ENCODE measurements around the gene ATP5F1D.

The ATP5F1D gene

DNA sequence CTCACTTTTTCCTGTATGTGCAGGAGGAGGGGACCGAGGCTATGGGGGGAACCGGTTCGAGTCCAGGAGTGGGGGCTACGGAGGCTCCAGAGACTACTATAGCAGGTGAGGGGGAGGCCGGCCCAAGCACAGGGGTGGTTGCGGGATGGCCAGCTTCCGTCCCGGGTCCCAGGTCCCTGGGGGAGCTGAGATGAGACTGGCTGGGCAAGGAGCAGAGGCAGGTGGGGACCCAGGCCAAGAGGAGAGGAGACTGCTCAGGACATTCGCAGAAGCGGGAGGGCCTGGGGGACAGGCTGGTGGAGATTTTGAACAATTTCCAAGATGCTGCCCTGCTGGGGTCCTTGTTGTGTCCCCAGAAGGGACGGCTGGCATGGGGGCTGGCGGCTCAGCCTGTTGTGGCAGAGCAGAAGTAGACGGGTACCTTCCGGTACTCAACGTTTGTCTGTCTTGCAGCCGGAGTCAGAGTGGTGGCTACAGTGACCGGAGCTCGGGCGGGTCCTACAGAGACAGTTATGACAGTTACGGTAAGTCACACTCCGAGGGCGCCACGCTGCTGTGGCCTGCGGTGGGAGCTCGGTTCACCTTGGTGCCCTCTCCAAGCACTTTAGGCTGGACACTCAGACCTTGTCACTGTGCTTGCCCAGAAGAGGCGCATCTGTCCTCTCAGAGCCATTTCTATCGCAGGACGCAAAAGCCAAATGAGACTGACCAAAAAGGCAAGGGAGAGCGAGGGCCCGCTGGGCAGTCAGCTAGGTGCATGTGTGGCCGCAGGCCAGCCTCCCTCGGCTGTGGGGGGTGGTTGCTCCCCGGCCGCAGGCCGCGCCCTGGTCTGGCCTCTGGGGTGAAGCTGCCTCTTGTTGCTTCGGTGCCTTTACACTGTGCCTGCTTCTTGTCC lies 30.2 kb downstream of the ATP5F1D start:
- no peak for DNase-seq

DNA sequence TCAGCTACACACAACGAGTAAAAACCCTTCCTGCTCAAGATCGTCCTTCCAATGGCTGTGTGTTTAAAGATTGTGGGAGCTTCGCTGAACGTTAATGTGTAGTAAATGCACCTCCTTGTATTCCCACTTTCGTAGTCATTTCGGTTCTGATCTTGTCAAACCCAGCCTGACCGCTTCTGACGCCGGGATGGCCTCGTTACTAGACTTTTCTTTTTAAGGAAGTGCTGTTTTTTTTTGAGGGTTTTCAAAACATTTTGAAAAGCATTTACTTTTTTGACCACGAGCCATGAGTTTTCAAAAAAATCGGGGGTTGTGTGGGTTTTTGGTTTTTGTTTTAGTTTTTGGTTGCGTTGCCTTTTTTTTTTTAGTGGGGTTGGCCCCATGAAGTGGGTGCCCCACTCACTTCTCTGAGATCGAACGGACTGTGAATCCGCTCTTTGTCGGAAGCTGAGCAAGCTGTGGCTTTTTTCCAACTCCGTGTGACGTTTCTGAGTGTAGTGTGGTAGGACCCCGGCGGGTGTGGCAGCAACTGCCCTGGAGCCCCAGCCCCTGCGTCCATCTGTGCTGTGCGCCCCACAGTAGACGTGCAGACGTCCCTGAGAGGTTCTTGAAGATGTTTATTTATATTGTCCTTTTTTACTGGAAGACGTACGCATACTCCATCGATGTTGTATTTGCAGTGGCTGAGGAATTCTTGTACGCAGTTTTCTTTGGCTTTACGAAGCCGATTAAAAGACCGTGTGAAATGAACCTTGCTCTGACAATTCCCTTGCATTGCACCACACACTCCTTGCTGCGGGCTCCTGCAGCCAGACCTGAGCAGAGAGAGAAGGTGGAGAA lies 31.1 kb downstream of the ATP5F1D start:
- DNase-seq, result no peak

DNA sequence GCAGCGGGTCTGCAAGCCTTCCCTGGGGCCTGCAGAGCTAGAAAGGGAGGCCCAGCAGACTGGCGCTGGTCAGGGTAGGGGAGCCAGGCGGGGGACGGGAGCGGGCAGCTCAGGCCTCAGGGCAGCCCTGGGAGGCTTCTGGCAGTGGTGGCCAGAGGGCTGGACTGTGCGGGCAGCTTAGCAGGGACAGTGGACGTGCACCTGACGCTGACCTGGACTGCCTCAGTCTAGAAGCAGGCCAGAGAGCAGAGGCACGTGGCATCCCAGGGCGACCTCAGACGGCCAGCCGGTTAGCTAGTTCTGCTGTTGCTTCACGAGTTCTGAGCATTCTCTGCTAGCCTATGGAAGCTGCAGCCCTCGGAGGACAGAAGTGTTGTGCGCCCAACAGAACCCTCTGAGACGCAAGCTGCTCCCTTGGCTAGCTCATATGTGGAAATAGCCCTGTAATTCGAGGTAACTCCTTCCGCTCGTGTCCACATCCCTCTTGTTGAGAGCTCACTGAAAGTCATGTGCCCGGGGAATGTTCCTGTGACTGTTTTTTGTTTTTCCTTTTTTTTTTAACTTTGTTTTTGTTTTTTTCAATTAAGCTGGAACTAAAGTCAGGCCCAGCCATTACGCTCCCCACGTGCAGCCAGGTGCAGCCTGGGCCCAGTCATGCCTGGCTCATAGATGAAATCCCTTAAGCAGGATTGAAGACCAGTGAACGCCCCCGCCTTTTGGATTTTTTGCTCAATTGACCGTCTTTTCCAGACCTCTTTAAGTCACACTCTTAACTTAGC lies 31.9 kb downstream of the ATP5F1D start:
- no peak for DNase-seq

DNA sequence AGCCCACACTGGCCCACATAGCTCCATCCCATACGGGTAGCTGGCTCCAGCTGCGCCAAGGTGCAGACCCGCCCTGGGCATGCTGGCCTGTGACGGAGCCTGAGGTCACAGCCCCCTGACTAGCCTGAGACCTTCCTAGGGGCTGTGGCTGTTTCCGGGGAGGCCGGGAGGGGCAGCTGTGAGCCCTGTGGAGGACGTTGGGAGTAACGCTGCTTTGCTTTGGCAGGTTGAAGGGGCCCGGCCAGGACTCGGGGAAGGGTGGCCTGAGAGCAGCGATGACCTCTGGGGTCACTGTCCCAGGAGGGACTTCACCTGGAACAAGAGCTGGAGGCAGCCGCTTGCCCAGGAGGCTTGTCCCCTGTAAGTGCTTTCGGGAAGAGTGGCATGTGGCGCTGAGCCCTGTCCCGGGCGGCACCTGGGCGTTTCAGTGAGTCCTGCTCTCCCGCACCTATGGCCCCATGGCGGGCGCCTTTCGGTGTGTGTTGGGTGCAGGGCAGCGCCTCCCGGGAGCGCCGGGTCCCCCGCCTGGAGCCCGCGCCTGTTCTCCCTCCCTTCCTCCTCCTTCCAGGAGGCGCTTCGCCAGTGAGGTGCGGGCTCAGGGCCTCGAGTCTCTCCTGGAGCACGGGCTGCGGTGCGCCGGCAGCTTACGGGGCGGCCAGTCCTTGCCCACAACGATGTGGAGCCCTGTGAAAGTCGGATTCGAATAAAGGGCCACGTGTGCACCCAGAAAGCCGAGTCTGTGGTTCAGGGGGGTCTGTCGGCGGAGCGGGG lies 32.7 kb downstream of the ATP5F1D start:
- DNase-seq, result no peak

DNA sequence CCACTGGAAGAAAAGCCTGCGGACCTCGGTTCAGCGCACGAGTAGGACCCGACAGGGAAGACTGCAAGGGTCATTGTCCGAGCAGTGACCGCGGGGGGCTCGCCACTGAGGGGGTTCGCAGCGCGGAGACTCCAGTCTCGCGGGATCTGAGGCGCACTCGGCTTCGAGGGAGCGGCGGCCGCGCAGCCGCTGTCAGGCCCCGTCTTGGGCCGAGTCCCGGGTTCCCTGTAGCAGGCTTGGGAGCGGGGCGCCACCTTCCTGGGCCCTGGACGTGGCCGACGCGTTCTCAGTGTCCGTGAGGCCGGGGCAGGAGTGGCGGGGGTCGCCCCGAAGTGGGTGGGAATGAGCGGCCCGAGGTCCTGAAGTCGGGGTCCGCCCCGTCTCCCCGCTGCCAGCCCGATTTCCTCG lies 33.3 kb downstream of the ATP5F1D start:
- no peak for DNase-seq

DNA sequence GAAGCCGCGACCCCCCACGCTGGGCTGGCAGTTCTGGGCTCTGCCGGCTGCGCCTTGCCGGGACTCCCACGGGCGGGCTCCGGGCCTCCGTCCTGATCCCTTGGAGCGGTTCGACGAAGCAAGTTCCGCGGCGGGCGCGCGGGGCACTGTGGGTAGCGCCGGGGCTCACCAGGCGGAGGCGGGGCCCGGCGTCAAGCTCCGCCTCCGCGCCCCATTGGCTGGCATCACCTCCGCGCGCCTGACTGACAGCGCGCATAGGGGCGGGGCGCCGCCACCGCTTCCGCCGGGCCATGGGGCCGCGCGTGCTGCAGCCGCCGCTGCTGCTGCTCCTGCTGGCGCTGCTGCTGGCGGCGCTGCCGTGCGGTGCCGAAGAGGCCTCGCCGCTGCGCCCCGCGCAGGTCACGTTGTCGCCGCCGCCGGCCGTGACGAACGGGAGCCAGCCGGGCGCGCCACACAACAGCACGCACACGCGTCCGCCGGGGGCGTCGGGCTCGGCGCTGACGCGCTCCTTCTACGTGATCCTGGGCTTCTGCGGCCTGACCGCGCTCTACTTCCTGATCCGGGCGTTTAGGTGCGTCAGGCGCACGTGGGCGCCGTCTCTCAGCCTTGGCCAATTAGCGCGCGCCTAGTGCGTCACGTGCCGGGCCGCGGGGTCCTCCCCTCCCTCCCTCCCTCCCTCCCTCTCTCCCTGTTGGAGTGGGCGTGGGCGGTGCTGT lies 33.9 kb downstream of the ATP5F1D start, which contains the start of gene FAM174C:
Gene FAM174C, plus strand, starts transcription at position 271 of the 716 bp plus-strand sequence. Its CDS starts 20 bp downstream, at position 291.
- peak; percentile 96 for DNase-seq

DNA sequence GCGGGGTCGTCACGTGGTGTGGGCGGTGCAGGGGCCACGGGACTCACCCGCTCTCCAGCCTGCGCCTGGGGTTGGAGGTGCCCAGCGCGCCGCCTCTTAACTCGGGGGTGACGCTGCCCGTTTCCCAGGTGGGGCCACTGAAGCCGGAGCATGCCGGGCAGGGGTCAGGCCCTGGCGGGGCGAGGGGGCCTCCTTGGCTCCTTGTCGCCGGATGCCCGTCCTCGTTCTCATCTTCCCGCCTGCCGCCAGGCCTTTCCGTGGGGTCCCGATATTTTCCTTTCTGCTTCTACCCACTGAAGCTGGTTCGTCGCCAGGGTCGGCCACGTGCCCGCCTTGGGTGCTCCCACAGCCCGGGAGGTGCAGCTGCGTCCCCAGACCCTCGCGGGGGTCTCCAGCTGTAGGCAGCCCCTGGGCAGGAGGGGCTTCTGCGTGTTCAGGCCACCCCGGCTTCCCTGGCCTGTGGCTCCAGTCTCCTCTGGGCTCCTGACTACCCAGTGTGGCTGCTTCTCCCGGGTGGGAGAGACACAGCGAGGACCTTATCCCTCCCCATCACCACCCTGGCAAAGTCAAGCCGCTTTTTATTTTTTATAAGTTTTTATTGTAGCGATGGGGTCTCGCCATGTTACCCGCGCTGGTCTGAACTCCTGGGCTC lies 34.6 kb downstream of the ATP5F1D start:
- DNase-seq, result no peak

DNA sequence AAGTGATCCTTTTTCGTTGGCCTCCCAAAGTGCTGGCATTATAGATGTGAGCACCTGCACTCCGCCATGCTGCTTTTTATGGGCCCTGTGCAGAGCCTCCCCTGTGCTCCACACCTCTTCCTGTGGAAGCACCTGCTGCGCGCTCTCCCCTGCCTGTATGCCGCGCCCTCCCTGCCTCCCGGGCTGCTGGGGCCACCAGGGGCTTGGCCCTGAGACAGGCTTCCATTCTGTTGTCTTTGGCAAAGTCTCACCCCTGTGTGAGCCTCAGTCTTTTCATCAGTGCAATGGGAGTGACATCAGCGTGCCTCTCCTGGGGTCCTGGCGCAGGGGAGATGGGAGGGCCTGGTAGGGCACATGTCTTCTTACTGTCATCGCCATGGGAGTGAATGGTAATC lies 35.1 kb downstream of the ATP5F1D start:
- no peak for DNase-seq

DNA sequence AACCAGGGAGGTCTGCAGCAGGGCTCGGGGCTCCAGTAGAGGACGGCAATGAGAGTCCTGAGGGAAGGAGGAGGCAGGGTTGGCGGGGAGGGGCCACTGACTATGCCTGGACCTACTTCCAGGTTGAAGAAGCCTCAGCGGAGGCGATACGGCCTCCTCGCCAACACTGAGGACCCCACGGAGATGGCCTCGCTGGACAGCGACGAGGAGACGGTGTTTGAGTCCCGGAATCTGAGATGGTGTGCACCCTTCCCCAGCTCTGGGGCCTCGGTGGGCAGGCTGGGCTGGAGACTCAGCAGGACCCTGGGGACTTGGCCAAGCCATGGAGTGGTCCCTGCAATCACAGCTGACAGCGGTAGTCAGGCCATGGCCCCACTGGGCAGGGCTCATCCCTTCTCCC lies 35.5 kb downstream of the ATP5F1D start:
- DNase-seq, result no peak

DNA sequence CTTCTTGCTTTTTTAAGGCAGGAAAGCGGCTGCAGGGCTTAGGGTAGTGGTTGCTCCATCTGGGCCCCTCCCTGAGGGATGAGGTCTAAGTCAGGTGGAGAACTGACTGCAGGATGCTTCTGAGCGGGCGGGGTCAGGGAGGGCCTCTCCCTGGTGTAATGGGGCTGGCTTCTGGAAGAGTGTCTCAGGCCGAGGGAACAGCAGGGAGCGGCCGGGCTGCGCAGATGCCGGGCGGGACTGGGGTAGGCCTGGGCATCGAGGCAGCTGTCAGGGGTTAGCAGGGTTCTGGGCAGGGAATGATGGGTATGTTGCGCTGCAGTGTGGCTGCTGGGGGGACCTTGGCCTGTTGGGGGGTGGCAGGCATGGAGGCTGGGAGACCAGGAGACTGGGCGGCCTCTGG lies 36.5 kb downstream of the ATP5F1D start:
- DNase-seq, result no peak

DNA sequence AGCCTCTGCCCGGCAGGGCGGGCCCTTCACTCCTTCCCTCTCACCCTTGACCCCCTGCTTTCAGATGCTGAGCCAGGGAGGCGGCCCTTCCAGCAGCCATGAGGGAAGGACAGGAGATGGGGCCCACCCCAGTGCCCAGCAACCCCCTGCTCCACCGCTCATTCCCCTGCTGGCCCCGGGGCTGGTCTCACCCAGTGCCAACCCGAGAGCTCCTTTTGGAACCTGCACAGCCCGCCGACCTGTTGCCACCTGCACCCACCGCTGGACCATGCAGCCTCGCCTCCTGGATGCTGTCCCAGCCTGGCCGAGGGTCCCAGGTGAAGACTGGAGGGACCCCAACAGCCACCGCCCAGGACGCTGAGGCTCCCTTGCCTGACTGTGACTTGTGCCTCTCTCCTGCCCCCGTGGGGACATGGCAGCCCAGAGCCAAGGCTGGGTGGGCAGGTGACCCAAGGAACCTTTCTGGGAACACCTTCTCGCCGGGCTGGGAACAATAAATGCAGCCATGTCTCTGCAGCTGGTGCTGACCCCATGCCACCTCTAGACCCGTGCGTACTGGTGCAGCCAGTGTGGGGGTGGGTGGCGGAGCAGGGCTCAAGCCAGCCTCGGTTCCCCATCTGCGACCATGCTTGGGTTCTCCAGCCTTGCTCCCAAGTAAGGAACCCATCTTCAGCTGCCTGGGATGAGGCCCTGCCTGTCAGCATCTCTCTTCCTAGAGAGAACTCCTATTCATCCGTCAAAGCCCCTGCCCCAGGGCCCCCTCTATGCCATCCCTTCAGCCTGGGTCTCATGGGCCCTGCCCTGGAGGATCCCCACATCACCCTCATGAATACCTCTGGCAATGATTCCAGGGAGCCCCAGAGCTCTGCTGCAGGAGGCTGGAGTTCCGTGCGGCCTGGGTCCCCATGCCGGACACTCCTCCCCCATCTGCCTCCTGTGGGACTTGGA lies 37.4 kb downstream of the ATP5F1D start:
- DNase-seq, result no peak

DNA sequence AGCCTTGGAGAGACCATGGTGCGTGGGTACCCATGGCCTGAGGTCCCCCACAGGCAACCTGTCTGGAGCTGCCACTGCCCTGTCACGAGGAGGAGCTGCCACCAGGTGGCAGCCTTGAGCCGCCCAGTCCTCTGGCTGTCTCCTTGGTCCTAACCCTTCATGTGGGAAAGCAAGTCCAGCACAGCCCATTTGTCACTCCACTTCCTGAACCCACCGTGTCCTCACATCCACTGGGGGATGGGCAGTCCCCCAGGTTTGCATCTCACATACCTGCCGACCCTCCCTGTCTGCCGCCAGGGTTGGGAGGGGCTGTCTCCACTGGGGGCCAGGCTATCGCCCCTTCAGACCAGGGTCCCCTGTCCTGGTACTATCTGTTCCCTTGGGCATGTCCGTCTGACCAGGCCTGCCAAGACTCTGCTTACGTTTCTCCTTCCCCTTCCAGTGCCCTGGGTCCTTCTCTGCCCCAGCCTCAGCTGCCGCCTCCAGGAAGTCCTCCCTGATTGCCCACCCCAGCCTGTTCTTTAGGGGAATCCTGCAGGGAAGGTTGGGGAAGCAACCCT lies 38.3 kb downstream of the ATP5F1D start:
- DNase-seq, result peak; percentile 77

DNA sequence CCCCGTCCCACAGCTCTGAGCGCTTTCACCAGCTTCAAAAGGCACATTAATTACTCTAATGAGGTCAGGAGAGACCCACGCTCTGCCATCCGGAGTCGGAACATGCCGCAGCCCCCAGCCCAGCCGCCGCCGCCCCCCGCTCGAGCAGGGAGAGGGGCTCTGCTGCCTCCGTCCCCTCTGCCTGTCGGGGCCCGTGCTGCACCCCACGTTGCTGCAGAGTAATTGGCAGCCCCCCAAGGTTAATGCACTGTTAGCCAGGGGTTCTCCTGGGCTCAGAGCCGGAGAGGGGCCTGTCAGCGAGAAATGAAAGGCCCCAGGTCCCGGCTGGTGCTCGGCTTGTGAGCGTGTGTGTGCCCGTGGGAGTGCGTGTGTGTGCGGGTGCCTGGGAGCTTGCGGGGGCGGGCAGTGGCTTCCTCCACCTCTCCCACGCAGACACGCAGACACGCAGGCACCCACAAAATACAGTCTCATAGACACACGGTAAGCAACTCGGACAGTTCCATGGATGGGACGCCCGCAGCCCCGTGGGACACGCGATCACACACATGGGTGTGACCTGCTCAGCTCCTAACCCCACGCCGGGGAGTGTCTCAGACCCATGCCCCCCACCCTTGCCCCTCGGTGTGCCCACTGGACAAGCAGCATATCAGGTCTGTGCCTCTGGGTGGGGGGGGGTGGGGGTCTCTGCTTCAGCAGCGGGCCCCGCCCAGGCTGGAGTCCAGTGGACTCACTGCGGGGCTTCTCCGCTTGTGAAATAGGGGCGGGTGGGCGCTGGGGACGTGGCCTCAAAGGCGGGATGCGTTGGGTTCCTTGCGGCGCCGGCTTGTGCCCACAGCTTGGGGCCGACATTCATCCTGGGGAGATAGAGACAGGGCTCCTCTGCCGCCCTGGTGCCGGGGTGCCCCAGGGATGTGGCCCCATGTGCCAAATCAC lies 39.4 kb downstream of the ATP5F1D start:
- DNase-seq, result no peak

DNA sequence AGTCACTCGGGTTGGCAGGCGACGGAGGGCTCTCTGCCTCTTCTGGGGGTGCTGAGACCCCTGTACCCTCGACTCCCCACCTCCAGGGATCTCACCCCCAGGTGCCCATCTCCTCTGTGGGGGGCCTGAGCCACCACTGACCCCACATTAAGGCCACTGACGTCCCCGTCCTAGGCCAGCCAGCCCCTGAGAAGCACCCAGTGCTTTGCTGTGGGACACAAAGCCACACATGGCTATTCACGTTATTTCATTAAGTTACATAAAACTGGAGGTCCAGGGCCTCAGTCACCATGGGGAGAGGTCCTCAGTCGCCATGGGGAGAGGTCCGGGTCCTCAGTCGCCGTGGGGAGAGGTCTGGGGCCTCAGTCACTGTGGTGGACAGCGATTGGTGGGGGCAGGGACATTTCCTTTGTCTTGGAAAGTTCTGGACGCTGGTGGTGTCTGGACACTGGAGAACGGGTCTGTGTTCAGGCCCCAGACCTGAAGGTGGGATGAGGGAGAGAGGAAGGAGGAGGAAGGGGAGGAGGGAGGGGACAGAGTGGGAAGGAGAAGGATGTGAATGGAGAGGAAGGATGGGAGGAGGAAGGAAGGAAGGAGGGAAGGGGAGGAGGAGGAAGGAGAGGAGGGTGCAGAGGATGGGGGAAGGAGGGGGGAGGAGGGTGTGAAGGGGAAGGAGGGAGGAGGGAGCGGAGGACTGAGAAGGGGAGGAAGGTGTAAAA lies 40.2 kb downstream of the ATP5F1D start:
- DNase-seq, result no peak

DNA sequence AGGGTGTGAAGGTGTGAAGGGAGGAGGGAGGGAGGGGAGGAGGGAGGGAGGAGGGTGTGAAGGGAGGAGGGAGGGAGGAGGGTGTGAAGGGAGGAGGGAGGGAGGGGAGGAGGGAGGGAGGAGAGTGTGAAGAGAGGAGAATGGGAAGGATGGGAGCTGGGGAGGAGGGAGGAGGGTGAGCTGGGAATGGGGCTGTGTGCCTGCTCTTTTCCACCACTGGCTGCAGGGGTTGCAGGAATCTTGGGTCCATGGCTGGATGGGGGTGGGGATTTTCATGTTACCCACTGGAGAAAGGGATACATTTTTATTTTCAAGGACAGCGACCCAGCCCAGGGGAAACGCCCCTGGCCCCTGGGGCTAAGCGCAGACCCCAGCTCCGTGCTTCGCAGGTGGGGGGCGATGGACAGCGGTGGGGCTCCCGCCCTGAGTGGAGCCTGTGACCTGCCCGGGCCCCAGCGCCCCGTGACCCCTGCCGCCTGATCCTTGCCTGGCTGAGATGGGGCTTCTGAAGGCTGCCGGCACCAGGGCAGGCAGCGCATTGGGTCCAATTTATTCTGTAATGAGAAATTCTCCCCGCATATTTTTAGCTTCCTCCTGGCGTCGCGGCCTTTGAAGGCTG lies 41.1 kb downstream of the ATP5F1D start:
- DNase-seq, result no peak

DNA sequence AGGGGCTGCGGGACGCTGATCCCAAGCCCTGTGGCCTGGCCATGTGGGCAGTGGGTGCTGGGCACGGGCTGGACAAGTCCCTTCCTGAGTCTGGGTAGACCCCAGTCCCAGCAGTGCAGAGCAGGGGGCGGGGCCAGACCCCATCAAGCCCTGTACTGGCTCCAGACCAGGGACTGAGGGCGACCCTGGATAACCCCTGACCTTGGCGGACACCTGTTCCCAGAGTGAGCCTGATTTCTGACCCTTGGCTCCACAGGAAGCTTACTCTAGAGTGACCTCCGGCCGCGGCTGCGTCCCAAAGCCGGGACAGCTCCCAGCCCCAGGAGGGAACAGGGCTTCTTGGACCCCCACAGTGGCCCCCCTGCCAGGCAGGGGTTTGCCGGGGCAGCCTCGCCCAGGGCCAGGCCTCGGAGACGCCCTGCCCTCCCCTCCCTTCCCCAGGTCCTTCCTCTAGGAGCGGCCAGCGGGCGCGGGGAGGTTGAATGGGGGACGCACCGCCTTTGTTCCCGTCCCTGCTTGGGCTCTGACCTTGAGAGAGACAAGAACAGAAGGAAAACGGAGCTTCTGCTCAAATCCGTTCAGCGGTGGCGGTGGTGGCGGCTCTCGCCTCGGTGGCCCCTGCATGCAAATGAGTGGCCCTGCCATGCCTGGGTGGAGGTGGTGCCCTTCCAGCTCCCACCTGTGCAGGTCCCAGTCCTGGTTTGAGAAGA lies 41.8 kb downstream of the ATP5F1D start:
- DNase-seq, result no peak

DNA sequence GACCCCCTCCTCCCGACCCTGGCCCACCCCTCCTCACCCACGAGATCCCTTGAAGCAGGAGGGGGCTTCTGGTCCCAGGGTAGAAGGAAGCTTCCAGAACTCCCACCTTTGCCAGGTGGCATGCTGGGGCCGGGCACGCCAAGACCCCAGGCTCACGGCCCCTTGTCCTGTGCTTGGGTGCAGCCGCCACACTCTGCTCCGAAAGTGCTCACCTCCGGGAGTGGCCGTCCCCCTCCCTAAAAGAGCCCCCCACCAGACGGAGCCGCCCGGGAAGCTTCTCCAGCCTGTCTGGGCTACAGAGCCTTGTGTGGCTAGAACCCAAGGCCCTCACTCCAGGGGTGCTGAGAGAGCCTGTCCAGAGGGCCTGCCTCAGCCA lies 42.4 kb downstream of the ATP5F1D start:
- no peak for DNase-seq

Measured in CD4-positive, alpha-beta T cell treated with Interleukin-4 for 4 hours (primary cell).